Liver (tissue), 9 donors: Measurements from ENCODE around the gene TGFBR1. TPM values are rescaled to one million over a fixed set of nuclear protein-coding genes. Genes with fewer than 3 reads are reported as not detected.

Experiments
- DNase-seq: peaks from one replicate; pipeline ENCODE4 v3.0.0-alpha.2; 2017; ENCODE audit warnings: low spot score
- H3K27ac ChIP-seq, 2 donors: one replicate each; pipeline ENCODE4 v1.7.0; 2013; ENCODE audit warnings: inconsistent platforms in 2 of 2, low read length in 2 of 2, control low read depth in 1 of 2, low read depth in 1 of 2, mild to moderate bottlenecking in 1 of 2
- H3K27me3 ChIP-seq, 4 donors: one replicate each; pipeline versions ENCODE4 v1.6.1 to v1.7.0; 2013; ENCODE audit warnings: low read length in 3 of 4, inconsistent platforms in 1 of 4, mild to moderate bottlenecking in 1 of 4, moderate library complexity in 1 of 4; ENCODE audit not compliant: control insufficient read depth in 4 of 4, insufficient read depth in 4 of 4
- H3K36me3 ChIP-seq, 4 donors: one replicate each; pipeline versions ENCODE4 v1.6.1 to v1.7.0; 2013; ENCODE audit warnings: low read length in 3 of 4, mild to moderate bottlenecking in 3 of 4, low read depth in 1 of 4, moderate library complexity in 1 of 4; ENCODE audit not compliant: control insufficient read depth in 4 of 4, insufficient read depth in 3 of 4
- H3K4me1 ChIP-seq, 4 donors: one replicate each; pipeline versions ENCODE4 v1.6.1 to v1.7.0; 2013; ENCODE audit warnings: low read length in 3 of 4, mild to moderate bottlenecking in 3 of 4, moderate library complexity in 1 of 4; ENCODE audit not compliant: control insufficient read depth in 4 of 4, insufficient read depth in 4 of 4
- H3K4me3 ChIP-seq, 3 donors: one replicate each; pipeline versions ENCODE4 v1.6.1 to v1.7.0; 2013; ENCODE audit warnings: low read length in 3 of 3, control low read depth in 1 of 3, low read depth in 1 of 3, mild to moderate bottlenecking in 1 of 3
- H3K9ac ChIP-seq, 2 donors: one replicate each; pipeline ENCODE4 v1.7.0; 2013; ENCODE audit warnings: low read length in 2 of 2, mild to moderate bottlenecking in 2 of 2, moderate library complexity in 2 of 2, control low read depth in 1 of 2, low read depth in 1 of 2
- H3K9me3 ChIP-seq, 4 donors: one replicate each; pipeline versions ENCODE4 v1.6.1 to v1.7.0; 2013; ENCODE audit warnings: low read length in 3 of 4; ENCODE audit not compliant: control insufficient read depth in 4 of 4
- ATF3 ChIP-seq: IDR thresholded peaks from 2 replicates; pipeline ENCODE4 v1.6.1; 2016; ENCODE audit warnings: antibody characterized with exemption
- CTCF ChIP-seq: fragments of 150-350 bp; IDR thresholded peaks from 2 replicates; pipeline ENCODE4 v1.5.1; 2017; ENCODE audit warnings: improper control_type of control experiment, low read depth, low read length; ENCODE audit not compliant: missing input control
- EGR1 ChIP-seq, 2 donors: IDR thresholded peaks; 2 replicates each; pipeline ENCODE4 v1.6.1; 2016 to 2018; ENCODE audit warnings: antibody characterized with exemption in 2 of 2, low read depth in 2 of 2
- FOXA1 ChIP-seq: IDR thresholded peaks from 2 replicates; pipeline ENCODE4 v1.6.1; 2016; ENCODE audit warnings: antibody characterized with exemption
- FOXA2 ChIP-seq: IDR thresholded peaks from 2 replicates; pipeline ENCODE4 v1.6.1; 2016; ENCODE audit warnings: antibody characterized with exemption
- GABPA ChIP-seq, 2 donors: IDR thresholded peaks in 1 of 2; conservative IDR thresholded peaks in 1 of 2; 2 replicates each; pipeline ENCODE4 v1.6.1; 2016; ENCODE audit warnings: antibody characterized with exemption in 2 of 2, mild to moderate bottlenecking in 1 of 2, moderate library complexity in 1 of 2
- HNF4A ChIP-seq, 2 donors: conservative IDR thresholded peaks; 2 replicates each; pipeline ENCODE4 v1.6.1; 2016; ENCODE audit warnings: antibody characterized with exemption in 2 of 2, mild to moderate bottlenecking in 2 of 2
- HNF4G ChIP-seq: IDR thresholded peaks from 2 replicates; pipeline ENCODE4 v1.6.1; 2016; ENCODE audit warnings: antibody characterized with exemption
- JUND ChIP-seq, 2 donors: IDR thresholded peaks; 2 replicates each; pipeline ENCODE4 v1.6.1; 2016; ENCODE audit warnings: antibody characterized with exemption in 2 of 2
- MAX ChIP-seq: IDR thresholded peaks from 2 replicates; pipeline ENCODE4 v1.6.1; 2016; ENCODE audit warnings: antibody characterized with exemption
- NR2F2 ChIP-seq: IDR thresholded peaks from 2 replicates; pipeline ENCODE4 v1.6.1; 2016; ENCODE audit warnings: antibody characterized with exemption
- RAD21 ChIP-seq, 2 donors: IDR thresholded peaks; 2 replicates each; pipeline ENCODE4 v1.6.1; 2016; ENCODE audit warnings: antibody characterized with exemption in 2 of 2, mild to moderate bottlenecking in 2 of 2
- REST ChIP-seq: IDR thresholded peaks from 2 replicates; pipeline ENCODE4 v1.6.1; 2016; ENCODE audit warnings: antibody characterized with exemption, mild to moderate bottlenecking
- RXRA ChIP-seq, 2 donors: IDR thresholded peaks; 2 replicates each; pipeline ENCODE4 v1.6.1; 2017 to 2018; ENCODE audit warnings: antibody characterized with exemption in 2 of 2, mild to moderate bottlenecking in 1 of 2
- TAF1 ChIP-seq: conservative IDR thresholded peaks from 2 replicates; pipeline ENCODE4 v1.6.1; 2016; ENCODE audit warnings: antibody characterized with exemption, mild to moderate bottlenecking
- YY1 ChIP-seq: IDR thresholded peaks from 2 replicates; pipeline ENCODE4 v1.6.1; 2016; ENCODE audit warnings: antibody characterized with exemption, mild to moderate bottlenecking
- ZBTB33 ChIP-seq: IDR thresholded peaks from 2 replicates; pipeline ENCODE4 v1.6.1; 2016; ENCODE audit warnings: antibody characterized with exemption
- WGBS: extraction: QIAGEN DNeasy Blood & Tissue Kit; methylation state at CpG from one replicate; pipeline ENCODE4 v1.1.7; 2013; 5-methylcytosine and 5-hydroxymethylcytosine counted together
- polyA plus RNA-seq, 2 donors: library from polyadenylated mRNA; stranded (reverse) in 1 of 2; unstranded in 1 of 2; fragments of 200-250 nt in 1 of 2; fragments of >200 nt in 1 of 2; fragmentation: Nextera tagmentation in 1 of 2; extraction: Ambion mirVana in 1 of 2; gene quantifications; one replicate each; pipeline versions ENCODE4 v1.2.1 to v1.2.3, GENCODE V29; 2013 to 2015
- total RNA-seq, 2 donors: library from RNA; depleted of rRNA; stranded (reverse); fragments of >200 nt; gene quantifications; one replicate each; pipeline ENCODE4 v1.2.3, GENCODE V29; 2014
- donor health status: healthy.
- donor health status: healthy.
- donor health status: healthy.
- donor health status: healthy.
- donor health status: healthy.

TGFBR1 gene
- total and polyA plus RNA-seq, 4 donors: 3.1 to 18.2 (median 11.0) TPM

- WGBS: 82% methylated on average over 6 of the region's 6 CpGs
- no peak overlapping the region for H3K27ac ChIP-seq
- peaks cover 0 to 2% (median under 1%) of the 10 kb centered on the region in 4 donors for H3K4me1 ChIP-seq
- no peak overlapping the region for H3K4me3 ChIP-seq
- no peak for TF ChIP-seq FOXA1
- TF ChIP-seq NR2F2: no peak
- TF ChIP-seq MAX: no peak
- no peak for TF ChIP-seq CTCF
- no peak for TF ChIP-seq ZBTB33
- TF ChIP-seq JUND (IDR thresholded peaks at IDR 0.05): no peak
- no peak for TF ChIP-seq YY1
- TF ChIP-seq FOXA2: no peak
- TF ChIP-seq HNF4A (conservative IDR thresholded peaks at IDR 0.05): no peak
- no peak for TF ChIP-seq ATF3
- no peak for TF ChIP-seq HNF4G
- no peak for TF ChIP-seq TAF1
- TF ChIP-seq EGR1 (IDR thresholded peaks at IDR 0.05; ENCODE audit: low read depth in 2 of 2): no peak
- no peak for TF ChIP-seq RXRA (IDR thresholded peaks at IDR 0.05)
- no peak for TF ChIP-seq RAD21 (IDR thresholded peaks at IDR 0.05)
- TF ChIP-seq REST: no peak
- TF ChIP-seq GABPA (IDR thresholded peaks at IDR 0.05 in 1 of 2, conservative IDR thresholded peaks at IDR 0.05 in 1 of 2): no peak
- no peaks in the 10 kb centered on the region for H3K36me3 ChIP-seq
- DNase-seq: no peak
- H3K9ac ChIP-seq: no peak overlapping the region
- H3K9me3 ChIP-seq: no peaks in the 10 kb centered on the region
- no peaks in the 10 kb centered on the region for H3K27me3 ChIP-seq
Observed at GRCh38 chr9:99112750-99113413, 8.0 kb downstream of the TGFBR1 start.
